WTC11 (cell line): ENCODE data around the gene DHRS2. TPM values are rescaled to one million over a fixed set of nuclear protein-coding genes. Genes with fewer than 3 reads are reported as not detected.

Experiments
- ATAC-seq: fragments of 200-7000 bp; cut with Tn5 transposase; 2 replicates; pipeline ENCODE4 v1.10.0; 2021; ENCODE audit warnings: mild to moderate bottlenecking, moderate library complexity
- CTCF ChIA-PET: fragments of 300-600 bp; sonication (Branson Sonifier 250); formaldehyde crosslinking; loops from one replicate; lab custom pipeline; 2021; ENCODE audit warnings: antibody characterized with exemption; lab: Charles Lee
- POLR2A ChIA-PET: fragments of 350-600 bp; sonication (Branson Sonifier 250); formaldehyde crosslinking; loops from one replicate; lab custom pipeline; 2021; ENCODE audit warnings: antibody characterized with exemption; lab: Charles Lee
- DNase-seq: peaks from one replicate; pipeline ENCODE4 v3.0.0; 2021; ENCODE audit warnings: low spot score
- H3K27ac Mint-ChIP-seq: 2 replicates; pipeline ENCODE4 v1.8.0; 2021; ENCODE audit warnings: mixed read lengths
- H3K27me3 Mint-ChIP-seq: 2 replicates; pipeline ENCODE4 v1.8.0; 2021; ENCODE audit warnings: low read depth, mild to moderate bottlenecking, moderate library complexity, mixed read lengths
- H3K36me3 Mint-ChIP-seq: 2 replicates; pipeline ENCODE4 v1.8.0; 2021; ENCODE audit warnings: mixed read lengths
- H3K4me1 Mint-ChIP-seq: 2 replicates; pipeline ENCODE4 v1.8.0; 2022; ENCODE audit warnings: mixed read lengths
- H3K4me3 Mint-ChIP-seq: 2 replicates; pipeline ENCODE4 v1.8.0; 2021; ENCODE audit warnings: mild to moderate bottlenecking, moderate library complexity, mixed read lengths
- H3K9me3 Mint-ChIP-seq: 2 replicates; pipeline ENCODE4 v1.8.0; 2021; ENCODE audit warnings: mixed read lengths
- ATF6 ChIP-seq: sonication (generic); formaldehyde crosslinking; IDR thresholded peaks from 2 replicates; pipeline ENCODE4 v1.8.1; 2023; ENCODE audit warnings: mild to moderate bottlenecking, missing genetic modification reagents
- CREM ChIP-seq: sonication (generic); formaldehyde crosslinking; IDR thresholded peaks from 2 replicates; pipeline ENCODE4 v1.8.1; 2022; ENCODE audit warnings: mild to moderate bottlenecking, missing genetic modification reagents, moderate library complexity
- E2F4 ChIP-seq: sonication (generic); formaldehyde crosslinking; IDR thresholded peaks from 2 replicates; pipeline ENCODE4 v1.8.1; 2022; ENCODE audit warnings: low read depth, mild to moderate bottlenecking, moderate library complexity, missing genetic modification reagents, borderline replicate concordance
- ERG ChIP-seq: fragments of 250-450 bp; sonication (Bioruptor Pico); IDR thresholded peaks from 2 replicates; pipeline ENCODE4 v1.8.0; 2021; ENCODE audit warnings: mild to moderate bottlenecking
- ESRRA ChIP-seq: sonication (generic); formaldehyde crosslinking; IDR thresholded peaks from 2 replicates; pipeline ENCODE4 v1.8.1; 2022; ENCODE audit warnings: mild to moderate bottlenecking, missing genetic modification reagents, borderline replicate concordance
- FOXP1 ChIP-seq: sonication (generic); formaldehyde crosslinking; IDR thresholded peaks from 2 replicates; pipeline ENCODE4 v1.8.0; 2022; ENCODE audit warnings: missing genetic modification reagents, mild to moderate bottlenecking, moderate library complexity, borderline replicate concordance
- JAZF1 ChIP-seq: fragments of 250-450 bp; sonication (Bioruptor Pico); IDR thresholded peaks from 2 replicates; pipeline ENCODE4 v1.9.0; 2021; ENCODE audit warnings: moderate library complexity, mild to moderate bottlenecking, inconsistent platforms
- NFYB ChIP-seq: sonication (generic); formaldehyde crosslinking; conservative IDR thresholded peaks from 2 replicates; pipeline ENCODE4 v1.8.0; 2022; ENCODE audit warnings: low read depth, missing genetic modification reagents
- NR1H2 ChIP-seq: sonication (generic); formaldehyde crosslinking; IDR thresholded peaks from 2 replicates; pipeline ENCODE4 v1.9.0; 2021; ENCODE audit warnings: mild to moderate bottlenecking, moderate library complexity, missing genetic modification reagents
- NR2C2 ChIP-seq: sonication (generic); formaldehyde crosslinking; IDR thresholded peaks from 2 replicates; pipeline ENCODE4 v1.8.0; 2022; ENCODE audit warnings: mild to moderate bottlenecking, missing genetic modification reagents
- PRDM15 ChIP-seq: sonication (generic); formaldehyde crosslinking; IDR thresholded peaks from 2 replicates; pipeline ENCODE4 v1.8.0; 2022; ENCODE audit warnings: missing genetic modification reagents
- PREB ChIP-seq: sonication (generic); formaldehyde crosslinking; IDR thresholded peaks from 2 replicates; pipeline ENCODE4 v1.8.1; 2022; ENCODE audit warnings: mild to moderate bottlenecking, missing genetic modification reagents, moderate library complexity, borderline replicate concordance
- PRRX2 ChIP-seq: fragments of 250-450 bp; sonication (Bioruptor Pico); IDR thresholded peaks from 2 replicates; pipeline ENCODE4 v1.8.0; 2021; ENCODE audit warnings: mild to moderate bottlenecking
- SMAD3 ChIP-seq: sonication (generic); formaldehyde crosslinking; IDR thresholded peaks from 2 replicates; pipeline ENCODE4 v1.8.0; 2022; ENCODE audit warnings: missing genetic modification reagents, mild to moderate bottlenecking, borderline replicate concordance
- SOX15 ChIP-seq: fragments of 250-450 bp; sonication (Bioruptor Pico); IDR thresholded peaks from 2 replicates; pipeline ENCODE4 v1.9.0; 2021; ENCODE audit warnings: mild to moderate bottlenecking
- ZBTB43 ChIP-seq: sonication (generic); formaldehyde crosslinking; IDR thresholded peaks from 2 replicates; pipeline ENCODE4 v1.8.1; 2023; ENCODE audit warnings: mild to moderate bottlenecking, missing genetic modification reagents
- ZMAT4 ChIP-seq: fragments of 250-450 bp; sonication (Bioruptor Pico); IDR thresholded peaks from 2 replicates; pipeline ENCODE4 v1.9.0; 2021; ENCODE audit warnings: mild to moderate bottlenecking
- ZNF317 ChIP-seq: sonication (generic); formaldehyde crosslinking; IDR thresholded peaks from 2 replicates; pipeline ENCODE4 v1.8.1; 2023; ENCODE audit warnings: low read depth, mild to moderate bottlenecking, moderate library complexity, missing genetic modification reagents, borderline replicate concordance
- ZNF425 ChIP-seq: fragments of 250-450 bp; sonication (Bioruptor Pico); conservative IDR thresholded peaks from 2 replicates; pipeline ENCODE4 v1.9.0; 2021; ENCODE audit warnings: mild to moderate bottlenecking
- ZNF671 ChIP-seq: fragments of 250-450 bp; sonication (Bioruptor Pico); IDR thresholded peaks from 2 replicates; pipeline ENCODE4 v1.8.0; 2021; ENCODE audit warnings: mild to moderate bottlenecking
- total RNA-seq: library from RNA; stranded (reverse); gene quantifications from 3 replicates; pipeline ENCODE4 v1.2.3, GENCODE V29; 2021

The DHRS2 gene
- total RNA-seq, 1 experiment from 2014 or later = 4.5 TPM

GRCh38 chr14:23629204-23629603 is 7.0 kb upstream of the DHRS2 start (continued):
- no peak for TF ChIP-seq ZMAT4 (CRISPR knock-in tag)
- no peak for TF ChIP-seq ESRRA (CRISPR knock-in tag)

GRCh38 chr14:23629832-23630396 is 6.2 kb upstream of the DHRS2 start:
- no peak for DNase-seq
- no peak for ATAC-seq
- CTCF ChIA-PET = interaction anchor here (1.3 to 5.1 kb wide), 3 partner anchors 41 to 280 kb away, joined by 5 to 177 read pairs (median 103); no protein-coding TSS in a partner anchor
- POLR2A ChIA-PET = no interaction called here
- Mint-ChIP-seq H3K36me3 (peaks cover 13% of the 10 kb centered on the region), H3K27me3 (peaks cover 7% of the 10 kb centered on the region), H3K4me3 (no peak overlapping the region), H3K4me1 (peaks cover 18% of the 10 kb centered on the region), H3K27ac (no peak overlapping the region), H3K9me3 (peaks cover 39% of the 10 kb centered on the region)
- TF ChIP-seq ZBTB43 (CRISPR knock-in tag) (no peak), PRDM15 (CRISPR knock-in tag) (no peak), ATF6 (no peak), E2F4 (CRISPR knock-in tag) (no peak), CREM (CRISPR knock-in tag) (no peak), PREB (CRISPR knock-in tag) (no peak), NFYB (no peak), JAZF1 (no peak), NR2C2 (CRISPR knock-in tag) (no peak), ERG (CRISPR knock-in tag) (no peak), SMAD3 (CRISPR knock-in tag) (no peak), PRRX2 (CRISPR knock-in tag) (no peak), ZNF671 (CRISPR knock-in tag) (no peak), FOXP1 (no peak), ZNF425 (no peak), ZNF317 (CRISPR knock-in tag) (no peak), NR1H2 (CRISPR knock-in tag) (no peak), SOX15 (no peak), ESRRA (CRISPR knock-in tag) (no peak)
